Psoas muscle (tissue), 8 donors: ENCODE data around the gene AOPEP. TPM values are rescaled to one million over a fixed set of nuclear protein-coding genes. Genes with fewer than 3 reads are reported as not detected.

Experiments
- ATAC-seq, 4 donors: fragments of 200-7000 bp; cut with Tn5 transposase; one replicate each; pipeline ENCODE4 v1.9.1; 2020; ENCODE audit warnings: moderate library complexity in 3 of 4, mild to moderate bottlenecking in 2 of 4
- DNase-seq, 2 donors: peaks; one replicate each; pipeline ENCODE4 v3.0.0-alpha.2; 2020
- H3K27ac ChIP-seq: fragments of 200-600 bp; one replicate; pipeline ENCODE4 v1.8.0; 2022
- H3K27me3 ChIP-seq, 3 donors: fragments of 200-600 bp in 1 of 3; one replicate each; pipeline versions ENCODE4 v1.6.1 to v1.8.0; 2013 to 2022; ENCODE audit warnings: low read length in 2 of 3, mild to moderate bottlenecking in 2 of 3, moderate library complexity in 1 of 3; ENCODE audit not compliant: insufficient read depth in 3 of 3
- H3K36me3 ChIP-seq, 2 donors: fragments of 200-600 bp in 1 of 2; one replicate each; pipeline versions ENCODE4 v1.6.1 to v1.8.0; 2013 to 2022; ENCODE audit warnings: low read depth in 1 of 2, mild to moderate bottlenecking in 1 of 2, moderate library complexity in 1 of 2; ENCODE audit not compliant: insufficient read depth in 1 of 2
- H3K4me1 ChIP-seq: fragments of 200-600 bp; one replicate; pipeline ENCODE4 v1.8.0; 2022
- H3K4me3 ChIP-seq: fragments of 200-600 bp; one replicate; pipeline ENCODE4 v1.8.0; 2022; ENCODE audit warnings: mild to moderate bottlenecking
- H3K9me3 ChIP-seq: fragments of 200-600 bp; one replicate; pipeline ENCODE4 v1.8.0; 2022
- WGBS, 3 donors: extraction: QIAGEN DNeasy Blood & Tissue Kit; methylation state at CpG; one replicate each; pipeline versions ENCODE4 v1.1.6 to v1.1.7; 2013; 5-methylcytosine and 5-hydroxymethylcytosine counted together
- intact Hi-C, 2 donors: fragments of 100-400 bp; cut with DNase I; formaldehyde crosslinking; loops; one replicate each; pipeline versions ENCODE4 v1.11.0 to v1.14.2; 2022
- polyA plus RNA-seq, 3 donors: library from polyadenylated mRNA; stranded (reverse); fragments of 200-250 nt; gene quantifications; one replicate each; pipeline ENCODE4 v1.2.3, GENCODE V29; 2013
- total RNA-seq, 4 donors: library from RNA; stranded (reverse); fragmentation: NEBNext Ultra II Directional in 2 of 4; extraction: Animal tissue kit (Norgen Biotek cat#: 25700) in 2 of 4; gene quantifications; one replicate each; pipeline versions ENCODE4 v1.2.1 to v1.2.4, GENCODE V29; 2021 to 2023
- TF ChIP-seq, protein P1 (sequence below): fragments of 200-600 bp; IDR thresholded peaks from one replicate; pipeline ENCODE4 v1.8.0; 2022; ENCODE audit warnings: antibody characterized with exemption
- donor health status: healthy with polysubstance abuse.
- donor health status: DM: no; HTN: no; CAD: no; lungs with moderate emphysema.
- donor health status: Bipolar disorder and iron deficiency.
- donor health status: healthy.
- donor health status: DM: yes; HTN: yes; CAD: no.
- donor health status: DM: no; HTN: no; CAD: no.
- donor health status: DM: no; HTN: no; CAD: no.
- donor health status: DM: yes; HTN: yes; CAD: no.

AOPEP gene
- total and polyA plus RNA-seq, 7 donors: 46.4 to 96.9 (median 78.6) TPM

DNA sequence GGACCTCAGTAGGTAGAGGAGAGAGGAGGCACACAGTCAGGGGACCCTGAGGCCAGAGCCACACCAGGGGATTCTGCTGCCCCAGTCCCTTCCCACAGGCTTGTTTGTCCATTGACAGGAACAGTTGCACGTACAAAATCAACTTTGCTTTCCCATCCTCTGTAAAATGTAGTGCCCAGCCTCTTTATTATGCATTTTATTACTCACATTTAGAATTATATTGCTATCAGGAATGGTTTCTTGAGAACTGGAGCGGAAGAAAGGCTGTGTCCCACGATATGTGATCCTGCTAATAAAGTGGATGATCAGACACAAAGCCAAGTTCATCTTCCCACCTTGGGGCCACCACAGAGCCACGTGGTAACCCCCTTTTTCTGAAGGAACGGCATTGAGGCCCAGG lies 313.6 kb downstream of the AOPEP start:
- intact Hi-C loops: no loop called here
- WGBS, 3 donors: 45 to 52% (median 45%) methylated on average over 5 of the region's 5 CpGs
- H3K9me3 ChIP-seq: no peaks in the 10 kb centered on the region
- DNase-seq (no peak), ATAC-seq (no peak)
- H3K4me1 ChIP-seq: peaks cover 61% of the 10 kb centered on the region
- no peak overlapping the region for H3K4me3 ChIP-seq
- TF ChIP-seq, protein P1, sequence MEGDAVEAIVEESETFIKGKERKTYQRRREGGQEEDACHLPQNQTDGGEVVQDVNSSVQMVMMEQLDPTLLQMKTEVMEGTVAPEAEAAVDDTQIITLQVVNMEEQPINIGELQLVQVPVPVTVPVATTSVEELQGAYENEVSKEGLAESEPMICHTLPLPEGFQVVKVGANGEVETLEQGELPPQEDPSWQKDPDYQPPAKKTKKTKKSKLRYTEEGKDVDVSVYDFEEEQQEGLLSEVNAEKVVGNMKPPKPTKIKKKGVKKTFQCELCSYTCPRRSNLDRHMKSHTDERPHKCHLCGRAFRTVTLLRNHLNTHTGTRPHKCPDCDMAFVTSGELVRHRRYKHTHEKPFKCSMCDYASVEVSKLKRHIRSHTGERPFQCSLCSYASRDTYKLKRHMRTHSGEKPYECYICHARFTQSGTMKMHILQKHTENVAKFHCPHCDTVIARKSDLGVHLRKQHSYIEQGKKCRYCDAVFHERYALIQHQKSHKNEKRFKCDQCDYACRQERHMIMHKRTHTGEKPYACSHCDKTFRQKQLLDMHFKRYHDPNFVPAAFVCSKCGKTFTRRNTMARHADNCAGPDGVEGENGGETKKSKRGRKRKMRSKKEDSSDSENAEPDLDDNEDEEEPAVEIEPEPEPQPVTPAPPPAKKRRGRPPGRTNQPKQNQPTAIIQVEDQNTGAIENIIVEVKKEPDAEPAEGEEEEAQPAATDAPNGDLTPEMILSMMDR: no peak
- no peaks in the 10 kb centered on the region for H3K27me3 ChIP-seq
- peak overlapping the region; percentile 93 for H3K27ac ChIP-seq
- H3K36me3 ChIP-seq: peaks cover 2 to 11% of the 10 kb centered on the region in 2 donors

DNA sequence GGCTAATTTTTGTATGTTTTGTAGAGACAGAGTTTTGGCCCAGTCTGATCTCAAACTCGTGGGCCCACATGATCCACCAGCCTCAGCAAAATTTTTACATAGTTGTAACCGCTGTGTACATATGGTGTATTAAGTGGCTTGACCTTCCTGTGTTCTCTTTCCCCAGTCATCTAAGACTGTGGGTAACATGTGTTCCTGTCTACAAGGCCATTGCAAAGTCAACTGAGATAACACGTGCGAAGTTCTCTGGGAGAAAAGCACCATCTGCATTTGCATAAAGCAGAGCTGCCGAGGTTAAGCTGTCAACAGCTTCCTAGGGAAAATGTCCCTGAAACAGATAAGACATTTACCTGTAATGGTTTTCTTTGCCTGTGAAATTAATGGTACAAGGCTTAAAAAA lies 317.3 kb downstream of the AOPEP start:
- intact Hi-C loops: no loop called here
- ATAC-seq (peak in 1 of 4 donors; percentile 16), DNase-seq (no peak)
- Histone ChIP-seq H3K9me3 (no peaks in the 10 kb centered on the region), H3K36me3 (peaks cover 2 to 7% of the 10 kb centered on the region in 2 donors), H3K27me3 (no peaks in the 10 kb centered on the region), H3K27ac (peak overlapping the region; percentile 93), H3K4me1 (peaks cover 59% of the 10 kb centered on the region), H3K4me3 (no peak overlapping the region)
- WGBS, 3 donors: 22 to 49% (median 25%) methylated on average over 5 of the region's 5 CpGs
- TF ChIP-seq, protein P1: no peak

DNA sequence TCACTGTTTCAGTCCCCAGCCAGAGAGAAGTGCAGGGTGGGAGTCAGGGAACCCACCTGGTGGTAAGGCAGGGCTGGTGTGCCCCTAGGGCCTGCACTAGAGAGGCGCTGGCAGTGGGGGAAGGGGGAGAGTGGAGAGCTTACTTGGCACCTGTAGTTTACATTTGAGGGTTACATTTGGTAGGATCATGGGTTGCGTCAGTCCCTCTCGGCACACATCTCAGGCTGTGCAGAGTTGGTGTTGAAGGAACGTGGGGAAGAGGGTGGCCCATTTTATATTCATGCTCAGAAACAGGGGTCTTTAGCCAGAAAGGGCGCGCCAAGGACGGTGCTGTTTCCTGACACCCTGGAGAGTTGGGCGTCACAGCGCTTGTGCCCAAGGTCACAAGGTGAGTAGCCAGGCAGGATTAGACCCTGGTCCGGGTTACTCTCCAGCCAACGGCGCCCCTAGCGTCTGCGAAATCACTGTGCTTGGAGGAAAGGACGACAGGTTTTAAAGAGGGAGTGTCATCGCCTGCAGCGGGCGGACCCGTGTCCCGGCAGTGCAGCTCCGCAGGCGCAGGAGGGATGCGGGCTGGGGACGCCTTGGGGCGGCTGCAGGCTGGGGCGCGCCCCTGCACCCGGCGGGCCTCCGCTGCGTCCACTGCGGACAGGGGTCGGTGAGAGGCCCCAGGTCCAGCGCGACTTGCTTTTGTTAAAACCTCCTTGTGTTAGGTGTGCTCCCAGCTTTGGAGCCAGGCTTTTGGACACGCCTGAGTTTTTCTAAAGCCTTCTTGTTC lies 318.4 kb downstream of the AOPEP start:
- Histone ChIP-seq H3K27me3 (no peaks in the 10 kb centered on the region), H3K36me3 (peaks cover 2 to 7% of the 10 kb centered on the region in 2 donors), H3K4me1 (peaks cover 60% of the 10 kb centered on the region), H3K27ac (peak overlapping the region; percentile 93), H3K9me3 (no peaks in the 10 kb centered on the region), H3K4me3 (peak overlapping the region; percentile 54)
- peak; percentile 77 to 84 (median 82) for ATAC-seq
- TF ChIP-seq, protein P1: peak; percentile 58
- intact Hi-C loops: loop anchor here in 1 of 2 donors (5.0 kb wide), 1 partner anchor 38 kb away; no protein-coding TSS in a partner anchor
- peak; percentile 52 to 87 for DNase-seq
- 26 to 50% (median 35%) methylated on average over 35 to 36 of the region's 36 CpGs for WGBS, 3 donors

DNA sequence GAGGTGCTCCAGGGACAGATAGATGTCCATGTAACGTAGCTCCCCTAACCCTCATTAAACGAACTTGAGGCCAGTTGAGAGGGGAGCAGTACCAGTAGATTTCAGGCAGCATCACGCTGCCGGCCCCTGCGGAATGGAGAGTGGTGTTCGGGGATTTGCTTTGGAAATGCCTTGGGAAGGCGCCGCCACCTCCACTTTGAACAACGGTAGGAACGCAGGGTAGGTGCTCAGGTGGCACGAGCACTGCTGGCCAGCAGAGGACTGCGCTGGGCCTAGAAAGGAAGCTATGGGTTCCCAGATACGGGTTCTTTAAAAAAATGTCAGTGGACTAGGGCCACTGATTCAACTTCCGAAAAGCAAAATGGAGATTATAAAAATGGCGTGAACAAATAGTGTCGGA lies 319.3 kb downstream of the AOPEP start:
- H3K36me3 ChIP-seq: peaks cover 2 to 7% of the 10 kb centered on the region in 2 donors
- H3K9me3 ChIP-seq: no peaks in the 10 kb centered on the region
- H3K27ac ChIP-seq: peak overlapping the region; percentile 93
- peaks cover 63% of the 10 kb centered on the region for H3K4me1 ChIP-seq
- TF ChIP-seq, protein P1: no peak
- H3K4me3 ChIP-seq: peak overlapping the region; percentile 54
- intact Hi-C loops: loop anchor here in 1 of 2 donors (5.0 kb wide), 1 partner anchor 38 kb away; no protein-coding TSS in a partner anchor
- DNase-seq (no peak), ATAC-seq (peak in 3 of 4 donors; percentile 14 to 27 (median 18))
- WGBS, 3 donors: 34 to 58% (median 35%) methylated on average over 16 of the region's 16 CpGs
- H3K27me3 ChIP-seq: no peaks in the 10 kb centered on the region
